HG02852 (cell line): ENCODE results near the gene MORC2.

Experiments used
- ATAC-seq: cut with Tn5 transposase; IDR thresholded peaks from one replicate; pipeline ENCODE4 v1.9.1; 2021; ENCODE audit warnings: mild to moderate bottlenecking, moderate library complexity; ENCODE audit not compliant: unreplicated experiment

Gene MORC2

DNA sequence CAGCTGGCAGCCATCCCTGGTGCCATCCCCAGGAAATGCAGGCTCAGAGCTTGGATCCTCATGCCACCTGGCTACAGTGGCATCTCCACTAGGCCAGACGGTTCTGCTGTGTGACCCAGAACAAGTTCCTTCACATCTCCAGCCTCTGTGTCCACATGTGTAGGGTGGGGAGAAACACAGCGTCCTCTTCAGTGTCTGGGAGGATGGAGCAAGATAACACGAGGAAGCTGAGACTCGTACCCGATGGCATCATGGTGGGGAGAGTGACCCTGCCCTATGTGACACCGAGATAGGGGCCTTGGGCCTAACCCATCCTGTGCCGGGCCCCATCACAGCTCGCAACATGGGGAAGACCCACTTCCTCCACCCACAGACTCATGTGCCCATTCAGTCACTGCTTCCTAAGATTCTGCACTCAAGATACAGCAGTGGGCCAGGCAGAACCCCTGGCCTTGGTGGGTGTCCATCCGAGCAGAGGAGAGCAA lies 78.5 kb downstream of the MORC2 start:
- ATAC-seq: no peak

DNA sequence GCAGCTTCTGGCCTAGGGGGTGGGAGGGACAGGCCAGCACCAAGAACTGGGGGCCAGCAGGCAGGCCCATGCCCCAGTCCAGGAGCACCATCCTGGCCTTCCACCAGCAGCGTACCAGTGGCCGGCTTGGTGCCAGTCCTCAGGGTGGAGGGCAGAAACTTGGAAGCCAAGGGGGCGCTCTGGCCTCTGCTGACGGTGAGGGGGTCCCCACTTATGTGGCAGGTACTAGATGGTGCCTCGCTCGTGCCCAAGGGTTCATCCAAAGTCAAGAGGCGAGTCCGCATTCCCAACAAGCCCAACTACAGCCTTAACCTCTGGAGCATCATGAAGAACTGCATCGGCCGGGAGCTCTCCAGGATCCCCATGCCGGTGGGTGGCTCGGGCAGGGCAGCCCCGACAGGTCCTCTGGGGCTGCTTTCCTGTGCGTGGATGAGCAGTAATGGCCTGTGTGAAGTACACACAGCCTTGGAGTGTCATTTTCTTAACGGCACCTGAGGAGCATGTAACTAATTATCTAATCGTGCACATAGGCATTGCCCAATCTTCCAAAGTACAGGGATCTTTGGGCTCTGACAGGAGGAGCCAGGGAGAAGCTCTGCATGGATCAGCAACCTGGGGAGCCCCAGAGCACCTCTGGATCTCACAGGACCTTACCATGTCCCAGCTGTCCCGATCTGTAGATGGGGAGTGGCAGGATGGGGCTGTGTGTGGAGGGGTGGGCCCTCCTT lies 79.1 kb downstream of the MORC2 start:
- no peak for ATAC-seq

DNA sequence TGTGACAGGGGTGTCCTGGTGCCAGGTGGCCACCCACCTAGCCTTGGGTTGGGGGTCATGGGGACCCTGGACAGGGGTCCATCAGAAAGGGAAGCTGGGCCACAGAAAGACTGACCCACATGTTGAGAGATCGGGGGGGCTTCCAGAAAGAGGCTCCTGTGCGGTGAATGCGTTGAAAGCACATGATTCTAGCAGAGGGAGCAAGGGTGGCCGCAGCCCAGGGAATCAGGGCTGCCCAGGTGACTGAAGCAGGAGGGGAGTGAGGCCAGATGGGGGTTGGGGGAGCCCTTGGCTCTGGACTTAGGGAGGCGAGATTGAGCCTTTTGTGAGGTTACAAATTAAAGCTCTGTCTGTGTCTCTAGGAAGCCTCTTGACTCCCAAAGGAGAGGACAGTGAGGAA lies 80.7 kb downstream of the MORC2 start:
- no peak for ATAC-seq

DNA sequence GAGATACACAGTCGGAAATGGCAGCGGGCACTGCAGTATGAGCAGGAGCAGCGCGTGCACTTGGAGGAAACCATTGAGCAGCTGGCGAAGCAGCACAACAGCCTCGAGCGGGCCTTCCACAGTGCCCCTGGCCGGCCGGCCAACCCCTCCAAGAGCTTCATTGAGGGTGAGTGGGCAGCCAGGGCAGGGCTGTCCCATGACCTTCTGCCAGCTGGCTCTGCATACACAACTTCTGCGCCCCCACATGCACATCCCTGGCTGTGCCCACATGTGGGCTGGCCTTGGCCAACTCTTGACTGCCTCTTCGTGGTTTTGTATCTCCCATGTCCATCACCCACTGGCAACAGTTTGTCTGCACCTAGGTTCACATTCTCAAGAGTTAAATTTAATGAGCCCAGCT lies 81.1 kb downstream of the MORC2 start:
- ATAC-seq: no peak

DNA sequence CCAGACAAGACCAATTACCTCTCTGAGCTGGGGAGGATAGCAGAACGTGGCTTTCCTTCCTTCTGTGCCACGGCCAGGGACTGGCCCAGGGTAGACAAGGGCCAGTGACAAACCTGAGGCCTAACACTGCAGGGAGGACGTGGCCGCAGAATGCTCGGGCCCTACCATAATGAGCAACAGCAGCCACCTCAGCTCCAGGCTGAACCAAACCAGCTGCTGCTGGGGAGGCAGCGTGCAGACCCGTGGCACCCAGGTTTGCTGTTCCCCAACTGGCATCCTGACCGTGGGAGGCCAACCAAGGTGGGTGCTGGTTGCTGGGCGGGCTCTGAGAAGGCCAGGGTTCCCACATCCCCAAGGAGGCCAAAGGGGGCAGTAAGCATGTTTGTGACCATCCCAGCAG lies 83.0 kb downstream of the MORC2 start:
- no peak for ATAC-seq

DNA sequence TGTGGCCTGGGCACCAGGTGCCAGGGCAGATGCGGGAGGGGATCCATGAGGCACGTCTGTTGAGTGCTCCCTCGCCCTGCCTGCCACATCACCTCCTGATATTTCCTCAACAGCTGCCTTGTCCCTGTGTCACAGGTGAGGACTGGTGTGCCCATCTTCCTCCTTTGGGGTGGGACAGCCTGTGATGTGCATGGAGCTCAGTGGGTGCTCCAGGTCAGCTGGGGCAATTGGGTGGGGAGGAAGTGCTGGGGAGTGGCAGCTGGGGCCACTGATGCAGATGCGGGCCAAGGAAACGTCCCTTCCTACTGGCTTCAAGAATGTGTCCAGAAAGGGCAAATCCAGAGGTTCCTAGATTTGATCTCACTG lies 83.6 kb downstream of the MORC2 start:
- no peak for ATAC-seq

DNA sequence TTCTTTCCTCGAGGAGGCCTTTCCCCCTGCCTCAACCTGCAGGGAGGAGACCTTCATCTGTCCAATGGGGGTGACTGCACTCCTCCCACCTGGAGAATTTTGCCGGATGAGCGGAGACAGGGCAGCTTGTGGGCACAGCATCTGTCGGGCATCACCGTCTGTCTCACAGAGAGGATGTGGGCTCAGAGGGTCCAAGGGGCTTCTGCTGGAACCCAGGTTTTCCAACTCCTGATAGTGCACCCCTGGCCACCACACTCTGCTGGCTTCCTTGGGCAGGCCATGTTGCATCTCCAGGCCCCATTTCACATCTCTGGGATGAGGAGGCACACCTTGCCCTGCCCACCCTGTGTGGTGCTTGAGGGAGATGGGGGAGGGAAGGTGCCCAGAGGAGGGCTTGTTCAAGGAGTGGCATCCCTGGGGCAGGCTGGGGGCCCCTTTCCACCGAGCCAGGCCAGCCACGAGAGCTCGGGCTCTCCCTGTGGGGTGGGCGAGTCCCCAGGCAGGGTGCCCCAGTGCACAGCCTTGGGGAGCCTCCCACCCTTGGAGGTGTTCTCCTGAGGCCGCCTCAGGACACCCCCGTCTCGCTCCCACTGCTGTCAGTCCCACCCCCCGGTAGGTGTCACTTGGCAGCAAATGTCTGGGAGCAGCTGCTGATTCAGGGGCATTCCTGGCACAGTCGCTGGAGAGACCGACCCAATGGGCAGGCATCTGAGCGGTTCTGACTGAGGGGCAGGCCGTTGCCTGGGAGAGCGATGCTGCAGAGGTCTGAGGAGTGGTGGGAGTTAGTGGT lies 84.2 kb downstream of the MORC2 start:
- ATAC-seq: no peak

DNA sequence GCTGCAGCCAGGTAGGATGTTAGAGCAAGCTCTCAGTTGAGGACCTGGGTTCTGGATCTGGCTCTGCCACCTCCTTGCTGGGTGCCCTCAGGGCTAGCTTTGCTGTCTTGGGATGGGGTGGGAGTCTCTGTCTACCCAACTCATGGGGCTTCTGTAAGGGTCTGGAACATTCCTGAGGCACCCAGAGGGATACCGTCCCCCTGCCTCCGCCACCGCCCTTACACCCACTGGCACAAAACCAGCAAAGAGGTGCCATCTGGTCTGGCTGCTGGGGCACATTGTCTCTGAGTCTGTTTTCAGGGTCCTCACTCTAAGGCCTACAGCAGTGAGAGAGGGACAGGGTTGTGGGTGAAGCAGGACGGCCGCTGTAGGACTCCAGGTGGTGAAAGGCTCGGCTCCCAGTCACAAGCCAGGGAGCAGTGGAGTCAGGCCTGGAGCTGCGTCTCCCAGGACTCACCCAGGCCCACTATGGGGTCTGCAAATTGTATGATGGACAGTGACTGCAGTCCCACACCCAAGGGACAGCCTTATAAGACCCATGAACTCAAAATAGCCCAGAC lies 84.9 kb downstream of the MORC2 start:
- ATAC-seq: no peak

DNA sequence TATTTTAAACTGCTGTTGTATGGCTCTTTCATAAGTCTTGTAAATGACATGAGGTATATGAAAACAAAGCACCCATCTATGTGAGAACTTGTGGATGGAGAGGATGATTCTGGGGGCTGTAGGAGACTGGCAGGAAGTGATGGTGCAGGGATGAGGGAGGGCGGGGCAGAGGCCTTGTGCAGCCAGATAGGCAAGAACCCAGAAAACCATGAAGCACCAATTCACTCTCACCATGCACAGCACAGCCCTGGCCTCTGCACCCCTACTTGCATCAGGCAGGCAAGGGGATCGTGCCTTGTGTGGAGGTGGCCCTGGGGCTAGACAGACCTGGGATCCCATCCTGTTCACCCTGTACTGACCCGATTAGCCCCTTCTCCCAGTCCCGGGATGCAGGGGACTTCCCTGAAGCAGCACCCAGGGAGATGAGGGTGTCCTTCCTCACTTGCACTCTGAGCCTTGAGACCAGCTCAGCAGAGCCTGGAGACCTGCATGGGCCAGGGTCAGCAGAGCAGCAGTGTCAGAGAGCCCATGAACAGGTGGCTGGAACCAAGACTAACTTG lies 85.5 kb downstream of the MORC2 start:
- ATAC-seq: no peak

DNA sequence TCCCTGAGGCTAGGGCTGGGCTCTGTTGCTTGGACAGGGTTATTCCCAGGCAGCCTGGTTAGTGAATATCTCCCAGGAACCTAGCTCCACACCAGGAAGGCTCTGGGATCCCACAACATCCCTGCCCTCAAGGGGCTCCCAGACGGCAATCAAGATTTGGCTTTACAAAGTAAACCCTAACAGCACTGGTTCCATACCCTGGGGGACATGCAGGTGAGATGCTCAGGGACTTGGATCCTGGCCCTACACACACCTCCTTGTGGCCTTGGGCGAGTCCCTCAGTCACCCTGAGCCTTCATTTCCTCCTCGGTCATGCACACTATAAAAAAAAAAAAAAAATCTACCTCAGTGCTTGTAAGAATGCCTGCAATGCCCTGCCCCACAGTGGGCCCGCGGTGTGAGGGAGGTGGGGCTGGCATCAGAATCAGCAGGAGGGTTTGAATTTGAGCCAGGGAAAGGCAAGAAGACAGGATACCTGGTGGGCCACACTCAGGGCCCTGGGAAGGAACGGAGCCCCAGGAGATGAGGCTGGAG lies 86.3 kb downstream of the MORC2 start:
- ATAC-seq: no peak

DNA sequence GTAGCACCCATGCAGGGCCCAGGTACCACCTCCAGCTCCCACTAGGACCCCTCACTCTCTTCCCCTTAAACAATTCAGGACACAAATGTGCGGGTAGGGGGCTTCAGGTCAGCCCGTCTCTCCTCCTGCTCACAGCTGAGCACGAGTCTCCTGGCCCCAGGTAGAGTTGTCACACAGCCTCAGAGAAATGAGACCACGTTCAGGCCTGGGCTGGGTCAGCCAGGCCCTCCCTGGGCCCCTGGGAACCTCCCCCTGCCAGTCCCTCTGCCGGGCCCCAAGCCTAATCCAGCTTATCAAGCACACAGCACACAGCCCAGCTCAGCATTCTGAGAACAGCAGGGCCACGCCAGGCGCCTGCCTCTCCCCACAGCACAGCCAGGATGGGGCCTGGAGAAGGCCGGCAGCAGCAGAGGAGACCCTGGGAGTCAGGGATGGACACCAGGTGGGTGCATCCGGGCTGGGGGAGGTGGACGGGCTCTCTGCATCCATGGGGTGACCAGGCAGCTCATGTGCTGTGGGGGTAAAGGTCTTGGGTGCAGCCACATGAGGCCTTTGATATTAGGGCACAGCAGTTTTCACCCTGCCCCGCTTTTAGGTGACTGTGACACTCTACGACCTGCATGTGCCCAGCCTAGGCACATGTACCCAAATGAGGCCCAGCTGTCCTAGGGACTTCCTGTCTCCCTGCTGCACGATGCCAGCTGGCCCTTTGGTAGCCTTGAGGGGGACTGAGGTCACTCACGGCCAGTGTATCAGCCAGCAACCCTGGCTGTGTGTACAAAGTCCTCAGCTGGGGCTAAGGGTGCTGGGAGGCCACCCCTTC lies 87.0 kb downstream of the MORC2 start:
- no peak for ATAC-seq

DNA sequence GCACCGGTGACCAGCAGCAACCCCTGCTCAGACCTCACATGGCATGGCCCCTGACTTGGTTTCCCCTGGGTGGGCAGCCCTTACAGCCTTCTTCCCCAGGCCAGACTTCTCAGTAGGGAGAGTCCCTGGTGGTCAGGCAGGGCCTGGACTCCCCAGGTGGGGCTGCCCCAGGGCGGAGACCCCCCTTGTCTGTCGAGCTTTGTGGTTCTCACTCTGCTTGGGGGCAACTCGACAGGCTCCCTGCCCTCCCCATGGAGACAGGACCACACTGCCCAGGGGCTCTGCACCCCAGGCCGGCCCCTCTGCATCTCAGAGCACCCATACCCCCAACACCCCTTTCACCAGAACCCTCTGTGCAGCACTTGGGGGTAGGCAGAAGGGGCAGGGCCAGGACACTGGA lies 87.7 kb downstream of the MORC2 start:
- no peak for ATAC-seq

DNA sequence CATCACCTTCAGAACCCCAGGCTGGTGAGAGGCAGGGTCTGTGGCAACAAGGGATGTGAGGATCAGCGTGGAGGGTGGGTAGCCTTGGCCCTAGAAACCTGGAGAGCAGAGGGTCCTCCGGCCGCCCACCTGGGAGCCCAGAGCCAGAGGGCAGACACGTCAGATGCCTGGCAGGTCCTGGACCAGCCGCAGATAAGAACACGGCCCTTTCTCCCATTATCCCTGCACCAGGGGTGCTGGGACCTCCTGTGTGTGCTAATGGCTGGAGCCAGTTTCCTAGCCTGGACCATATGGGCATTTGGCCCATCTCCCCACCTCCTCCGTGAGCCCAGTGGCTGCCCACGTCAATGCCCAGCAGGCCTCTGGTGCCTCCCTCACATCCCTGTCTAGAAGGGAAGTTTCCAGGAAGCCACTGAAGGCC lies 88.4 kb downstream of the MORC2 start:
- no peak for ATAC-seq

DNA sequence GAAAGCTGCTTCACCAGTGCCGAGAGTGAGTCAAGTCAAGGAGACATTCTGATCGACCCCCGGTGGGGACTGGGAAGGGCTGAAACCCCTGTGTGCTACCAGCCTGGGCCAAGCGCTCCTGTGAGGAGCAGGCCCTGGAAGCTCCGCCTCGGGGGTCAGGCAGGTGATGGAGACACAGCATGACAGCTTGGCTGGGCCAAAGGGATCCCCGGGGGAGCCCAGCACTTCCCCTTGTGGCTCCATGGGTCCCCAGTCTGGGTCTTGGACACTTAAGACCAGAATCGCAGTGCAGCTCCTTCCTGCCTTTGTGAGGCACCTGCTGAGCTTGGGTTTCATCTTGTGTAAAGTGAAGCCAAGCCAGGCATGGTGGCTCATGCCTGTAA lies 89.2 kb downstream of the MORC2 start:
- ATAC-seq: no peak

DNA sequence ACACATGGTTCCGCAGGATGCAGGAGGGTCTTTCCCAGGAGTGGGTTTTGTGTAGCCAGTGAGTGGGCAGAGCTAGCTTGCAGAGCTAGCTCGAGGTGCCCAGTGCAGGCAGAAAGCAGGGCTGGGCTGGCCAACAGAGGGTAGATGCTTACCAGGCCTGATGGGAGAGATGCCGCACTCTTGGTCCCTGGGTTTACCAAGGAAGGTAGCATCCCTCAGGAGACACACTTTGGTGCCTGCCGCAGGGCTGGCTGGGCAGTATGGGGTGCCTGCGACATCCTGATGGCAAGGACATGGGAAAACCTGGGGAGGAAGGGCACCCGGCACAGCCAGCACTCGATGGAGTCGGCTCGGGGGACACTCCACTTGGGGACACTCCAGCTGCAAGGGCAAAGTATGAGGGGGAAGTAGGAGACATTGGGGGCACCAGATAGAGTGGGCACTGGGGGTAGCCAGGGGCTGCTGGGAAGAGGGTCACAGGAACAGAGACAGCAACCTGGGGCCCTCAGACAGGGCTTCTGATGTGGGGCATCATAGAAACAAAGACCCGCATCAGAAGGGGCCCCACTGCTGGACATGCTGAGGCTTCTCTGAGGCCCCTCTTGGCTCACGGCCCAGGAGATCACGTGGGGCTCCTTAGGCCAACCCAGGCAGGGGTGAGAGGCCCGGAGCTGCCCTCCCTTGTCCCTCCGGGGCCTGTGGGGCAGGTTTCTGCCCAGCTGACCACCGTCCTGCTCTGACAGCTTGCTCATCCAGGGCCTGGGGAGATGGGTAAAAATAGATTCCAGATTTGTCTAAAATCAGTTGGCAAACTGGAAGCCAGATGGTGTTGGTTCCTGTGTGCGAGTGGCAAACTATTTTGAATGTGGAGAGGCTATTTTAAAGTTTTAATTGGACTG lies 89.8 kb downstream of the MORC2 start:
- no peak for ATAC-seq

DNA sequence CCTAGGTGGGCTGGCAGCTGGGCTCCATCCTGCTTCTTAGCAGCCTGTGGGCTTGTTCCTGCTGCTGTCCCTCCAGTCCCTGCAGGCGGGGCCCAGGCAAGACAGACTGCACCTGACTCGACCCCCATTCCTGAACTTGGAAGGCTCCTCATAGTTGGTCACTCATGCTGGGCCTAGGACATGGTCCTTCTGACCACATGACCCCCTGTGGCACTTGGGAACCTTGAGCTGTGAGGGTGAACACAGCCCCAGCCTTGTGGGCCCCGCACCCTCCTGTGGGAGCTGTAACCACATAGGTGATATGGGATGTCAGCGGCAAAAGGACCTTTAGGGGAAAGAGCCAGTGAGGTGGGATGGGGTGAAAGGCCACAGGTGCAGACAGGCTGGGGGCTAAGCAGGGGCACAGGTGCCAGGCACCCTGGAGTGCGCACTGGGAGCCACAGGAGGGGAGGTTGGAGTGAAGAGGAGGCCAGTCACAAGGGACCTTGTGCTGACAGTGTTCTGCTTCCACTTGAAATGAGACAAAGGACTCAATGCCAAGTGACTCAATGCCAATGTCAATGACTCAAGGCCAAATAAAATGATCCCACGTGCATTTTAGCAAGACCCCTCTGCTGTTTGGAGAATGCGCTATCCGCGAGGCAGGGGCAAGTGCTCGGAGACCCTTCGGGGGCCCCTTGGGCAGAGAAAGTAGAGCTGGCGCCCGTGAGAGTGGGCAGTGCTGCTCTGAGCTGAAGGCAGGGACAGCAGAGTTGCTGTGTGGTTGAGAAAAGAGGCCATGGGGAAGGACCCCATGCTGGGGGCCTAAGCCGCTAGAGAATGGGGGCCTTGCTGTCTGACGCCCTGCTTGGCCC lies 90.7 kb downstream of the MORC2 start:
- ATAC-seq: no peak

DNA sequence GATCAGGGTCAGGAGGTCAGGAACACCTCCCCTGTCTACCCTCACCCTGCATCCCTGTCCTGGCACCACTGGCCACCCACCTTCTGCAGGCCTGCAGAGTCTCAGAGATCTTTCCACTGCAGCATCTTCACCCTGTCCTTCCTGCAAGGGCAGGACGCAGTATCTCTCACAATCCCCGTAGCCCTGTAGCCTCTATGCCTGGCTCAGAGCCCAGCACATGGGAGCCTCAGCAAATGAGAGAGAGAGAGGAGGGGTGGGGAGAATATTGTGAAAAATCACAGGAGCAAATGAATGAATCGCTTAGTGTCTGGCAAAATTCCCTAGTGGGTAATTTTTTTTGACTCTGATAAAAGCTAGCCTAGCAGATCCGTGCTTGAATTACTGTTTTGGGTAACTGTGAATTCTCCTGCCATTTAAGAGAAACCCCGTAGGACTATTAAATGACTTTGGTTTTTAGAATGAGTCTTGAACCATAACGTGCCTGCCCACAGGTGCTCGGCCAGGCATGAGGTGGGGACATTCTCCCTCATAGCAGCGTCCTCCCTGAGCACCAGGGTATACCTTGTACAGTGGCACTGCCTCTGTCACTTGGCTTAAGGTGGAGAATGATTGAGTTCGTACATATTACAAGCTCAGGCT lies 91.5 kb downstream of the MORC2 start:
- ATAC-seq: no peak

DNA sequence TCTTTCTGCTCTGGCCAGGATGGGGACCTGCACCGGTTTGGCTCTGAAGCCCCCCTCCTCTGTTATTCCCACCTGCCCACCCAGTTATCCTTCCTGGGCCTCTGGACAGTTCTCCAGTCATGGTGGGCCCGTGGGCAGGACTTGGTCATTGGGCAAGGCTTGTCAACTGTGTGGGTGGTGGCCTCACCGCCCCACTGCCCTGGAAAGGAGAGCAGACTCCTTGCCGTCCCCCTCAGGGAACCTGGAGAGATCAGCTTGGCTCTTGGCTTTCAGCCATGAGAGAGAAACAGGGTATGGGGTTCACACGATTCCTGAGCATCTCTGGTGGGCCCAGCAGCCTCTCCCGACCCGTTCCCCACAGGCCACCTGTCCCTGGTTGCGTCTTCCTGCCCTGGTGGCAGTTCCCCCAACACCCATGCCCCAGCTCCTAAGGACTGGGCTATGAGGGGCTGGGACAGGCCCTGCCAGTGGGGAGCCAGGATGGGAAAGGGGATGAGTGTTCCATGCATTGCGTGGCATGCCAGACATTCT lies 92.3 kb downstream of the MORC2 start:
- no peak for ATAC-seq
